NCI-H748 (cell line): ENCODE results near the gene MCUB.

Experiments
- DNase-seq: peaks from one replicate; lab custom pipeline; 2025; ENCODE audit not compliant: unreplicated experiment; lab: John Stamatoyannopoulos, UW

MCUB gene

DNA sequence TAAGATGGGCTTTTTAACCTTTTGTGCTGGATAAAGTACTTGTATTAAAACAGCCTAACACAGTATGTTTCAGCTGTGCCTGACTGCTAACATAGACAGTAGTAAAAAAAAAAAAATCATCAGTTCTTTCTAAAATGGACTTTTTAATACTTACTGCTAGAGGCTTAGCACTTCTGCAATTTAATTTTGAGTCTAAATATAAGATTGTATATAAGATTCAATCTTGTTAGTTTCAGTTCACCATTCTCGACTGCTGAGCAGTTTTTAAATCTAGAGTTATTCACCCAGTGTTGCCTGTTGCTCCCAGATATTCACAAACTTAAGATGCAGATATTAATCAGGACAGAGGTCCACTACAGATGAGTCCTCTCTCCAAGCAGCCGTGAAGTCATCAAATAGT lies 163.1 kb downstream of the MCUB start:
- no peak for DNase-seq

DNA sequence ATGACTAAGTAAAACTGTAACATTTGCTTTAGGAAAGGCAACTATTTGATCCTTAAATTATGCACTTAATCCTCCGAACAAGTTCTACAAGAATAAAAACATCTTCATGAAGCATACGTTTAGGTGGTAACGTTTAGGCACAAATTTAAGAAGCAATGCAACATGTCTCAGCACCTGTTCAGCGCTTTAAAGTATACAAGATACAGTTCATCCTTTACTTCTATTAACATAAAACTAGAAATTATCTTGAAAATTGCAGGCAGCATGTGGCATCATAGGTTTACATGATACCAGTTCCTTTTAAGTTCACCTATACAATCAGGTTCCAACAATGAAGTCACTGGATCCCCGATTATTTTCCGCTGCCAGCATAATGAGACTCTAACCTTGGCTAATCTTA lies 168.3 kb downstream of the MCUB start:
- peak; percentile 11 for DNase-seq

DNA sequence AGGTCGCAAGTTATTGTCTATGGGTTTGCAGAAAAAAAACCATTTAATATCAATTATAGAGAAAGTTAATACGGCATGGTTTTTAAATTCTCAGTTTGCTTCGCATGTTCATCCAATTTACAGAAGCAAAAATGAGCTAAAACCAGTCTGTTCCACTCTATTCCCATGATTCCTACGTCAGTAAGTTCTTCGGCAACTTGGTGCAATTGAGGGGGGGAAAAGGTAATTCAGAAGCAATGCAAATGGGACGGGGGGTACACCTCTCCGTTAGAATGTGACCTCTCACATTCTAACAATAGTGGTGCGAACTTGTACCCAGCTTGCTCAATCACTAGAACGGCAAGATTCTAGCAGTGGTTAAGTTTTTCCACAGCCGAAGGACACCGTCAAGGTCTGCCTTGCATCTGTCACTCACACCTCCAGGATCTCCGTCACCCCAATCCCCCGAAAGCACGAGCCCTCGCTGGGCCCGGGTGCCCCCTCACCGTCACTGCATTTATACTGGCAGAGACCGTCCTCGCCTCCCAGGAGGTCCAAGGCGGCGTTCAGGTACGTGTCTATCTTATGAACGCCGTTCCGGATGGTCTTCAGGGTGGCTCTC lies 169.2 kb downstream of the MCUB start:
- DNase-seq = no peak

DNA sequence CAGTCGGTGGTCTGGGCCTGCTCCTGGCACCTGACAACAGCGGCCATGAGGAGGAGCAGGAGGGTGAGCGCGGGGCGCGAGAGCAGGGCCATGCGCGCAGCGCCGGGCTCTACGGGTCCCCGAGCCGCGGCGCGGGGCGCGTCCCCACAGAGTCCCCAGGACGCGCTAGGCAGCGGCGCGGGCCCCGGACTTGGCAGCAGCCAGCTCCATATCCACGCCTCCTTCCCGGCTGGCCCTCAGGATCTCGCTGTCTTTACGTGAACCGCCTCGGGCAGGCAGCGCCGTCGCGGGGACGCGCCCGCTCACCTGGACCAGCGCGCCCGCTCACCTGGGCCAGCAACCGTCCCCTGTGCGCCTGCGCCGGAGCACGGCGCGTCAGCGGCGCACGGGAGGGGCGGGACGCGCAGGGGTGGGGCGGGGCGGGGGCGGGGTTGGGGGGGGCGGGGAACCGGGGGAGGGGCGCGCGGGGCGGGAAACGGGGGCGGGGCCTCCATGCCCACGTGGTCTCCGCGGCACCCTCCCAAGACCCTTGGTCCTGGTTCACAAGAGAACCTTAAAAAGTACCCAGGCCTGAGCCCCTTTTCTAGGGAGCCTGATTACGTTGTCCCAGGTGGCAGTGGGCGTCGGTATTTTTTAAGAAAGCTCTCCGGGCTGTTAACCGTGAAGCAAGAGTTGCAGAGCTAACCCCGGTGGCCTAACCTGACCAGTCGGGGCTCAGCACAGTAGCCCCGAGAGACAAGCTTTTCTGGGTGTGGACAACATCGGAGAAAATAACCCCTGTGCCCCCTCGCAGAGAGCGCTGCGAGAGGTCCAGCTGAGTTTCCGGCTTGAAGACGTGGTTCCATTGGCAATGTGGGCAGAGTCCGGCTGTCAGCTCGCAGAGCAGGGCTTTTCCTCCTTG lies 169.9 kb downstream of the MCUB start, which contains the start of gene PLA2G12A:
PLA2G12A (minus strand) TSS at position 353 of the 901 bp plus-strand sequence; CDS start at position 92, 261 bp downstream.
- peak; percentile 91 for DNase-seq

DNA sequence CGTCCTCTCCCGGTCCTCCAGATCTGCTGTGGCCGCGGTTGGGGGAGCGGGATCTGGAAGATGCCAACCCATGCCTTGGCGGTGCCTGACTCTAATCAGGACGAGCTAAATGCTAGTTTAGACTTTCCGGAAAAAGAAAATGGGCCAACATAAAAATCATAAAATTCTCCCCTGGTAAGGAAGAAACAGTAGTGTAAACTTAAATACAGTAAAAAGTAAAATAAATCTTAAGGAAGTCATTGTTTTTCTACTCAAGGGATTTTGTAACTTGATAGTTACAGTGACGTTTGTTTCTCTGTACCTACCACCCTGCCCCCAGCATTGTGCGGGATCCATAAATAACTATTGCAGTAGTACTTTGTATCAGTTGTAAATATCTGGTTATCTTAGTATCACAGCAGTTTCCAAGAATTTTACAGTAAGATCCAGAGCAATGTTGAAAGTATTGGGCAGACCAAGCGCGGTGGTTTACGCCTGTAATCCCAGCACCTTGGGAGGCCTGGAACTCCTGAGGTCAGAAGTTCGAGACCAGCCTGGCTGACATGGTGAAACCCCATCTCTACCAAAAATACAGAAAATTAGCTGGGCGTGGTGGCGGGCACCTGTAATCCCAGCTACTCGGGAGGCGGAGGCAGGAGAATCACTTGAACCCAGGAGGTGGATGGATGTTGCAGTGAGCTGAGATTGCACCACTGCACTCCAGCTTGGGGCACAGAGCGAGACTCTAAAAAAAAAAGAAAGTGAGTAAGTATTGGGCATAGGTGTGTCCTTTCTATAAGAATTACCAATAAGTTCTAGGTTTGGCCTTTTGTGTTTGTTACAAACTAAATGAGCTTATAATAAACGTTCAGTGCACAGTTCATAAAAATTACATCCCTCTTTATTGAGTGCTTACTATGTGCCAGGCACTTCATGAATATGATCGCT lies 170.8 kb downstream of the MCUB start:
- peak; percentile 23 for DNase-seq

DNA sequence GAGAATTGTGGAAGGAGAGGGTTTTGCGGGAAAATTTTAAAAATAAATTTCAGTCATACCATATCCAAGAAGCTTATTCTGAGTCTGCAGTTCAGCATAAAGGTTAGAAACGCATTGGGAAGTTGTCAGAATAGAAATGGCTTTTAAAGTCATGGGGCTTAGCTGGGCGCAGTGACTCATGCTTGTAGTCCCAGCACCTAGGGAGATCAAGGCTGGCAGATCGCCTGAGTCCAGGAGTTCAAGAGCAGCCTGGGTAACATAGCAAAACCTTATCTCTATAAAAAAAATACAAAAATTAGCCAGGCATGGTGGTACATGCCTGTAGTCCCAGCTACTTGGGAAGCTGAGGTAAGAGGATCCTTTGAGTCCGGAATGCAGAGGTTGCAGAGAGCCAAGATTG lies 173.7 kb downstream of the MCUB start:
- DNase-seq = no peak

DNA sequence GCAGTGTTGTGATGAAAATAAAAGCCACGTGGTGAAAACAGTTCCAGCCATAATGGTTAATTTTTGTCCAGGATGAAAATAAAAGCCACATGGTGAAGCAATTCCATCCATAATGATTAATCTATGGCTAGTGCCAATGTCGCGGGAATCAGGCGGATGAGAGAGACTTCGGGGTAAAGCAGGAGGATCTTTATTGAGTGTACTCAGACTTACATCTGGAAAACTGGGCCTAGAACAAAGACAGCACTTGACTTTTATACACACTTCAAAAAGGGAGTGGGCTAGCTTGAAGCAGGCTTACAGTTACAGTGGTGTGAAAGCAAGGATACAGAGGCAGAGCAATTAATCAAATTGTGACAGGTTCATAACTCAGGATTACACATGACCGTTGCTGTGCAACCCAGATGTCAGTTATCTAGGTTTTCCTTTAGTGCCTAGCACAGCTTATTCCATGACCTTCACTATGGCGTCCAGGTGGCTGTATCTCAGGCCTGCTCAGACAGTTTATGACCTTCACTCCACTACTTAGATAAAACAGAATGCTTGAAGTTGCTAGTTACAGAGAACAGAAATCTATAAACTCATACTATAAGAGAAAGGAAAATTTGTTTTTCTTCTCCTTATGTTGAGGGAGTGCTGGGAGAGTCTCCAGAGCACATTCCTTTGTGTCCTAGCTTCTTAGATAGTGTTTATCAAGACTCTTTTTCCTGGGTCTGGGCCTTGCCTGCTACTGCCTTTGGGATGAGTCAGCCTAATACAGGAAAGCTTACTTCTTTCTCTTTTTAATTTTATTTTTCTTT lies 175.7 kb downstream of the MCUB start:
- DNase-seq = peak; percentile 55
